Right atrium auricular region (tissue), 2 donors: ENCODE results near the gene GSTO2. TPM values are rescaled to one million over a fixed set of nuclear protein-coding genes. Genes with fewer than 3 reads are reported as not detected.

Source experiments
- DNase-seq: peaks from one replicate; pipeline ENCODE4 v3.0.0-alpha.2; 2019; ENCODE audit warnings: low spot score
- H3K27ac ChIP-seq, 2 donors: fragments of 200-600 bp; sonication (generic); 1 replicate in 1 of 2; 2 replicates in 1 of 2; pipeline ENCODE4 v1.5.1; 2016 to 2019
- H3K27me3 ChIP-seq, 2 donors: fragments of 200-600 bp; sonication (generic); one replicate each; pipeline versions ENCODE4 v1.5.1 to v1.6.0; 2017 to 2019
- H3K36me3 ChIP-seq: fragments of 200-600 bp; sonication (generic); one replicate; pipeline ENCODE4 v1.5.1; 2016
- H3K4me1 ChIP-seq, 2 donors: fragments of 200-600 bp; sonication (generic); one replicate each; pipeline versions ENCODE4 v1.5.1 to v1.6.0; 2017 to 2019
- H3K4me3 ChIP-seq, 2 donors: fragments of 200-600 bp; sonication (generic); 1 replicate in 1 of 2; 2 replicates in 1 of 2; pipeline ENCODE4 v1.5.1; 2017 to 2019; ENCODE audit warnings: mild to moderate bottlenecking in 1 of 2, moderate library complexity in 1 of 2
- H3K9me3 ChIP-seq, 2 donors: fragments of 200-600 bp; sonication (generic); one replicate each; pipeline ENCODE4 v1.5.1; 2019
- total RNA-seq, 2 donors: library from RNA; depleted of rRNA; stranded (reverse); fragments of >200 nt; gene quantifications; one replicate each; pipeline ENCODE4 v1.1.0, GENCODE V29; 2016
- TF ChIP-seq, protein P1 (sequence below), 2 donors: fragments of 200-600 bp; sonication (generic); IDR thresholded peaks; one replicate each; pipeline ENCODE4 v1.5.1; 2019; ENCODE audit warnings: antibody characterized with exemption in 2 of 2

Gene GSTO2
- total RNA-seq, 2 donors from 2014 or later = 0.55 to 0.63 TPM

DNA sequence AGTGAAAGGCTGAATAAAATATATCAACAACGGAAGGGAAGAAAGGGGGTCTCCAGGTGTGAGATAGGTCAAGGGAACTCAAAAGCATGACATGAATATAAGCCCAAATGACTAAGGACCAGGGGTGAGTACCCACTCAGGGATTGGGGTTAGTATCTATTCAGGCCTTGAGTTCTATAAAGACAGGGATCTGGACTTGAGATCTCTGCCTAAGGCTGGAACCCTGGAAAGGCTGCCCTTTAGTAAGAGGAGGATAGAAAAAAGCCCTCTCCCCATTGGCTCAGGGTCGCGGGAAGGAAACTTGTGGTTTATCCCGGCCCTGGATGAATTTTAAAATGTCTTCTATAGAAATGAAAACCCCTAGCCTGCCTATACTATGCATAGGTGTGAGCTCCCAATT lies 71.7 kb downstream of the GSTO2 start:
- TF ChIP-seq, protein P1, sequence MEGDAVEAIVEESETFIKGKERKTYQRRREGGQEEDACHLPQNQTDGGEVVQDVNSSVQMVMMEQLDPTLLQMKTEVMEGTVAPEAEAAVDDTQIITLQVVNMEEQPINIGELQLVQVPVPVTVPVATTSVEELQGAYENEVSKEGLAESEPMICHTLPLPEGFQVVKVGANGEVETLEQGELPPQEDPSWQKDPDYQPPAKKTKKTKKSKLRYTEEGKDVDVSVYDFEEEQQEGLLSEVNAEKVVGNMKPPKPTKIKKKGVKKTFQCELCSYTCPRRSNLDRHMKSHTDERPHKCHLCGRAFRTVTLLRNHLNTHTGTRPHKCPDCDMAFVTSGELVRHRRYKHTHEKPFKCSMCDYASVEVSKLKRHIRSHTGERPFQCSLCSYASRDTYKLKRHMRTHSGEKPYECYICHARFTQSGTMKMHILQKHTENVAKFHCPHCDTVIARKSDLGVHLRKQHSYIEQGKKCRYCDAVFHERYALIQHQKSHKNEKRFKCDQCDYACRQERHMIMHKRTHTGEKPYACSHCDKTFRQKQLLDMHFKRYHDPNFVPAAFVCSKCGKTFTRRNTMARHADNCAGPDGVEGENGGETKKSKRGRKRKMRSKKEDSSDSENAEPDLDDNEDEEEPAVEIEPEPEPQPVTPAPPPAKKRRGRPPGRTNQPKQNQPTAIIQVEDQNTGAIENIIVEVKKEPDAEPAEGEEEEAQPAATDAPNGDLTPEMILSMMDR (IDR thresholded peaks at IDR 0.05) = no peak
- peaks cover 0 to 49% of the 10 kb centered on the region in 2 donors for H3K4me1 ChIP-seq
- DNase-seq = no peak
- no peaks in the 10 kb centered on the region for H3K9me3 ChIP-seq
- peaks cover 4% of the 10 kb centered on the region for H3K36me3 ChIP-seq
- no peak overlapping the region for H3K4me3 ChIP-seq
- peak overlapping the region; percentile 99 to 100 for H3K27ac ChIP-seq
- no peaks in the 10 kb centered on the region for H3K27me3 ChIP-seq

DNA sequence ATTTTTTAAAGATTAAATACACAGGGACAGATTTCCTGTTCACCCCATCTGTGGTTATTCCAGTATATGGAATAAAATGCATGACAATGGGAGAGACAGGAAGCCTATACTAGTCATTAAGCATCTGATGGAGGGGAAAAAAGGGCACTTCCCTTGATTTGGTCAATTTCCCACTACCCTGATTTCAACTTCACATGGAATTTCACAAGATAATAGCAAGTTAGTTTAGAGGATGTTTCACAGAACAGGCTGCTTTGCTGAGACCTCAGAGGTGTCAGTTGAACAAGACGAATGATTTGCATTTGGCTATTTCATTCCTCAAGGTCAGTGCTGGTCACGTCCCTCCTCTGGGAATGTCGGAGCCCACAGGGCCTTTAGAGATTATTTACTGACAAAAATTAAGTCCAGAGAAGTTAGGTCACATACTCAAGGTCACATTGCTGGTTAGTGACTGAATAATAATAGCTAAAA lies 74.0 kb downstream of the GSTO2 start:
- Histone ChIP-seq H3K9me3 (no peaks in the 10 kb centered on the region), H3K4me3 (no peak overlapping the region), H3K36me3 (peaks cover under 1% of the 10 kb centered on the region), H3K4me1 (peaks cover 0 to 37% of the 10 kb centered on the region in 2 donors), H3K27me3 (no peaks in the 10 kb centered on the region), H3K27ac (peak overlapping the region; percentile 37 to 79)
- DNase-seq = no peak
- TF ChIP-seq, protein P1 (IDR thresholded peaks at IDR 0.05) = no peak

DNA sequence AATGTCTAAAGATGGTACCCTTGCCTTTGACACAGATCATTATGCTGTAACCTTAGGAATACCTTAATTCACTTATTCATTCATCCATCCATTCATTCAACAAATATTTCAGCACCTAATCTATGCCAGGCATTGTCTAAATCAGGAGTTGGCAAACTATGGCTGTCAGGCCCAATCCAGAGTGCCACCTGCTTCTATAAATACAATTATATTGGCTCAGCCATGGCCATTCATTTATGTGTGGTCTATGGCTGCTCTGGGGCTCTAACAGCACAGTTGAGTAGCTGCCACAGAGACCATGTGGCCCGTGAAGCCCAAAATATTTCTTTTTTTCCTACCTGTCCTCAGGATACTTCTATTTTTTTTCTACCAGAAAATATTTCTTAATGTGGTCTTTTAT lies 75.2 kb downstream of the GSTO2 start:
- Histone ChIP-seq H3K4me3 (no peak overlapping the region), H3K27me3 (no peaks in the 10 kb centered on the region), H3K4me1 (peaks cover 0 to 34% of the 10 kb centered on the region in 2 donors), H3K9me3 (no peaks in the 10 kb centered on the region), H3K27ac (peak overlapping the region in 1 of 2 donors; percentile 79), H3K36me3 (no peaks in the 10 kb centered on the region)
- TF ChIP-seq, protein P1 (IDR thresholded peaks at IDR 0.05) = no peak
- no peak for DNase-seq

DNA sequence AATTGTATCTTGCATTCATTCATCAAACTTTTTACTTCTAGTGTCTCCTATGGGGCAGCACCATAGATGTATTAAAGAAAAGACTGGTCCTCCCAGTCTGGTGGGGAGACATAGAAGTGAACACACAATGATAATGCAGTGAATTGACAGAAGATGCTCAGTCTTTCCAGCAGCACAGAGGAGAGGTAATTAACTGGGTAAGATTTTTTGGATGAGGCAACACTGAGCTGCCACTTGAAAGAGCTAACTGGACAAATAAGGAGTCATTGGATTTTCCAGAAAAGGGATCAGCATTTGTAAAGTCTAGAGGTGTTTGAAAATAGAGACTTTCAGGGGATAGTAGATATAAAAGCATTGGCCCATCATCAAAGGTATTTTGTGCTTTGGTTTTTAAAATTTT lies 76.5 kb downstream of the GSTO2 start:
- Histone ChIP-seq H3K4me1 (peaks cover 0 to 30% of the 10 kb centered on the region in 2 donors), H3K27me3 (no peaks in the 10 kb centered on the region), H3K36me3 (no peaks in the 10 kb centered on the region), H3K27ac (no peak overlapping the region), H3K4me3 (no peak overlapping the region), H3K9me3 (no peaks in the 10 kb centered on the region)
- DNase-seq = no peak
- TF ChIP-seq, protein P1 (IDR thresholded peaks at IDR 0.05) = no peak

DNA sequence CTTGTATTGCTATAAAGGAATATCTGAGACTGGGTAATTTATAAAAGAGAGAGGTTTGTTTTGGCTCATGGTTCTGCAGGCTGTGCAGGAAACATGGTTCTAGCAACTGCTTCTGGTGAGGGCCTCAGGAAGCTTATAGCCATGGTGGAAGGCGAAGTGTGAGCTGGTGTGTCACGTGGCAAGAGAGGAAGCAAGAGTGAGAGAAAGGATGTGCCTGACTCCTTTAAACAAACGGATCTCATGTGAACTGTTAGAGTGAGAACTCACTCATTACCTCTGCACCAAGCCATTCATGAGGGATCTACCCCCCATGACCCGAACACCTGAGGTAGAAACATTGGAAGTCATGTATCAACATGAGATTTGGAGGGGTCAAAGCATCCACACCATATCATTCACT lies 77.0 kb downstream of the GSTO2 start:
- no peak for DNase-seq
- H3K27ac ChIP-seq = no peak overlapping the region
- no peaks in the 10 kb centered on the region for H3K9me3 ChIP-seq
- peaks cover 0 to 26% of the 10 kb centered on the region in 2 donors for H3K4me1 ChIP-seq
- TF ChIP-seq, protein P1 (IDR thresholded peaks at IDR 0.05) = no peak
- H3K4me3 ChIP-seq = no peak overlapping the region
- H3K27me3 ChIP-seq = no peaks in the 10 kb centered on the region
- H3K36me3 ChIP-seq = no peaks in the 10 kb centered on the region
